ENCODE measurements around the gene NKX6-1.

DNA sequence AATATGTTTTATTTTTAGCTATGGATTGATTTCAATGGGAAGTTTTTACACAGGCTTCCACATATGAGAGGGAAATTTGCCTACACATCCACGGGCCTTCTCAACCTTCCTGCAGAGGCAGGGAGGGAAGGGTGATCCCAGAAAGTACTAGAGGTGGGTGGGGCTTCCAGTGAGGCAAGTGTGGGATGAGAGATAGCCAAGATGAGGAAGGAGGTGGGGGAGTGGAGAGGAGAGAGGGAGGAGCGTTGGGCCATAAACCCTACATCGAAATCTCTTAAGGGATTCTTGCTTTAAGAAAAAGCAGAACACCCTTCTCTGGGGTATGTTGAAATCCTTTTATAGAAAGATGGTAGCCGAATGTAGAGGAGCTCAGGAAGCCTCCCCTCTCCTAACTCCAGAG lies 19.0 kb downstream of the NKX6-1 start:
- TF ChIP-seq, protein P1, sequence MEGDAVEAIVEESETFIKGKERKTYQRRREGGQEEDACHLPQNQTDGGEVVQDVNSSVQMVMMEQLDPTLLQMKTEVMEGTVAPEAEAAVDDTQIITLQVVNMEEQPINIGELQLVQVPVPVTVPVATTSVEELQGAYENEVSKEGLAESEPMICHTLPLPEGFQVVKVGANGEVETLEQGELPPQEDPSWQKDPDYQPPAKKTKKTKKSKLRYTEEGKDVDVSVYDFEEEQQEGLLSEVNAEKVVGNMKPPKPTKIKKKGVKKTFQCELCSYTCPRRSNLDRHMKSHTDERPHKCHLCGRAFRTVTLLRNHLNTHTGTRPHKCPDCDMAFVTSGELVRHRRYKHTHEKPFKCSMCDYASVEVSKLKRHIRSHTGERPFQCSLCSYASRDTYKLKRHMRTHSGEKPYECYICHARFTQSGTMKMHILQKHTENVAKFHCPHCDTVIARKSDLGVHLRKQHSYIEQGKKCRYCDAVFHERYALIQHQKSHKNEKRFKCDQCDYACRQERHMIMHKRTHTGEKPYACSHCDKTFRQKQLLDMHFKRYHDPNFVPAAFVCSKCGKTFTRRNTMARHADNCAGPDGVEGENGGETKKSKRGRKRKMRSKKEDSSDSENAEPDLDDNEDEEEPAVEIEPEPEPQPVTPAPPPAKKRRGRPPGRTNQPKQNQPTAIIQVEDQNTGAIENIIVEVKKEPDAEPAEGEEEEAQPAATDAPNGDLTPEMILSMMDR (IDR thresholded peaks at IDR 0.05): no peak
- TF ChIP-seq POLR2A (IDR thresholded peaks at IDR 0.05): no peak
